Measurements from ENCODE around the gene UNC5C. TPM values are rescaled to one million over a fixed set of nuclear protein-coding genes. Genes with fewer than 3 reads are reported as not detected.

Gene UNC5C
- total RNA-seq, 1 donor from 2014 or later: 2.0 TPM

GRCh38 chr4:95243892-95244291 lies 304.9 kb downstream of the UNC5C start:
- no peak for TF ChIP-seq CTCF (IDR thresholded peaks at IDR 0.05; ENCODE audit: borderline replicate concordance)
- Histone ChIP-seq H3K4me1 (no peaks in the 10 kb centered on the region), H3K27me3 (ENCODE audit: low read depth) (no peaks in the 10 kb centered on the region), H3K36me3 (peaks cover 7% of the 10 kb centered on the region), H3K27ac (replicated peaks) (no peak overlapping the region), H3K9me3 (replicated peaks) (peaks cover 9% of the 10 kb centered on the region), H3K4me3 (no peak overlapping the region)
- intact Hi-C loops (cut with micrococcal nuclease): no loop called here
- DNase-seq: no peak

- intact Hi-C loops (cut with micrococcal nuclease): no loop called here
These were observed 310.2 kb downstream of the UNC5C start for GRCh38 chr4:95238554-95238953.

GRCh38 chr4:95232358-95233156 lies 316.2 kb downstream of the UNC5C start:
- intact Hi-C loops (cut with micrococcal nuclease): no loop called here
- Histone ChIP-seq H3K36me3 (no peaks in the 10 kb centered on the region), H3K27me3 (ENCODE audit: low read depth) (no peaks in the 10 kb centered on the region), H3K4me1 (no peaks in the 10 kb centered on the region), H3K27ac (replicated peaks) (no peak overlapping the region), H3K4me3 (no peak overlapping the region), H3K9me3 (replicated peaks) (no peaks in the 10 kb centered on the region)
- TF ChIP-seq CTCF (IDR thresholded peaks at IDR 0.05; ENCODE audit: borderline replicate concordance): no peak
- no peak for DNase-seq

More at GRCh38 chr4:95238554-95238953, 310.2 kb downstream of the UNC5C start:
- Histone ChIP-seq H3K9me3 (replicated peaks) (peaks cover 22% of the 10 kb centered on the region), H3K4me3 (no peak overlapping the region), H3K27me3 (ENCODE audit: low read depth) (no peaks in the 10 kb centered on the region), H3K27ac (replicated peaks) (no peak overlapping the region), H3K4me1 (no peaks in the 10 kb centered on the region), H3K36me3 (no peaks in the 10 kb centered on the region)
- TF ChIP-seq CTCF (IDR thresholded peaks at IDR 0.05; ENCODE audit: borderline replicate concordance): no peak
- no peak for DNase-seq

GRCh38 chr4:95231681-95232080 lies 317.1 kb downstream of the UNC5C start:
- intact Hi-C loops (cut with micrococcal nuclease): no loop called here

GRCh38 chr4:95225849-95226248 lies 322.9 kb downstream of the UNC5C start:
- intact Hi-C loops (cut with micrococcal nuclease): no loop called here
- no peak overlapping the region for H3K4me3 ChIP-seq
- no peak for TF ChIP-seq CTCF (IDR thresholded peaks at IDR 0.05; ENCODE audit: borderline replicate concordance)
- H3K27me3 ChIP-seq (ENCODE audit: low read depth): no peaks in the 10 kb centered on the region
- H3K9me3 ChIP-seq (replicated peaks): no peaks in the 10 kb centered on the region
- H3K27ac ChIP-seq (replicated peaks): no peak overlapping the region
- no peak for DNase-seq
- no peaks in the 10 kb centered on the region for H3K36me3 ChIP-seq
- H3K4me1 ChIP-seq: no peaks in the 10 kb centered on the region

More at GRCh38 chr4:95231681-95232080, 317.1 kb downstream of the UNC5C start:
- no peak for DNase-seq
- H3K27me3 ChIP-seq (ENCODE audit: low read depth): no peaks in the 10 kb centered on the region
- no peaks in the 10 kb centered on the region for H3K4me1 ChIP-seq
- H3K27ac ChIP-seq (replicated peaks): no peak overlapping the region
- H3K9me3 ChIP-seq (replicated peaks): no peaks in the 10 kb centered on the region
- TF ChIP-seq CTCF (IDR thresholded peaks at IDR 0.05; ENCODE audit: borderline replicate concordance): no peak
- H3K36me3 ChIP-seq: no peaks in the 10 kb centered on the region
- H3K4me3 ChIP-seq: no peak overlapping the region

Measured in left ventricle myocardium inferior (tissue), 1 donor.